ENCODE data around the gene AP4E1.

Gene AP4E1

GRCh38 chr15:50993598-50993997, 85.1 kb downstream of the AP4E1 start:
- TF ChIP-seq REST (IDR thresholded peaks at IDR 0.05; ENCODE audit: insufficient replicate concordance, low read depth), result no peak
- TF ChIP-seq POLR2AphosphoS5 (IDR thresholded peaks at IDR 0.05; ENCODE audit: low read depth), result no peak
- TF ChIP-seq SPI1 (IDR thresholded peaks at IDR 0.05; ENCODE audit: borderline replicate concordance, low read depth), result no peak
- TF ChIP-seq GABPA (IDR thresholded peaks at IDR 0.05; ENCODE audit: low read depth), result no peak
- no peak for TF ChIP-seq CTCF (IDR thresholded peaks at IDR 0.05; ENCODE audit: insufficient read depth, low read length)
- Histone ChIP-seq H3K4me3 (replicated peaks; ENCODE audit: insufficient read depth, low read length) (no peak overlapping the region), H3K27me3 (ENCODE audit: insufficient read depth, poor library complexity, severe bottlenecking) (no peaks in the 10 kb centered on the region), H3K27ac (replicated peaks) (no peak overlapping the region)
- DNase-seq (ENCODE audit: low read depth in 1 of 2, low spot score in 1 of 2), result no peak

- Histone ChIP-seq H3K27me3 (ENCODE audit: insufficient read depth, poor library complexity, severe bottlenecking) (no peaks in the 10 kb centered on the region), H3K4me3 (replicated peaks; ENCODE audit: insufficient read depth, low read length) (no peak overlapping the region), H3K27ac (replicated peaks) (no peak overlapping the region)
- TF ChIP-seq CTCF (IDR thresholded peaks at IDR 0.05; ENCODE audit: insufficient read depth, low read length) (no peak), GABPA (IDR thresholded peaks at IDR 0.05; ENCODE audit: low read depth) (no peak), POLR2AphosphoS5 (IDR thresholded peaks at IDR 0.05; ENCODE audit: low read depth) (no peak), REST (IDR thresholded peaks at IDR 0.05; ENCODE audit: insufficient replicate concordance, low read depth) (no peak), SPI1 (IDR thresholded peaks at IDR 0.05; ENCODE audit: borderline replicate concordance, low read depth) (no peak)
- DNase-seq (ENCODE audit: low read depth in 1 of 2, low spot score in 1 of 2), result no peak
Measured at GRCh38 chr15:50996641-50997040, 88.2 kb downstream of the AP4E1 start.

- no peaks in the 10 kb centered on the region for H3K27me3 ChIP-seq (ENCODE audit: insufficient read depth, poor library complexity, severe bottlenecking)
- no peak for TF ChIP-seq POLR2AphosphoS5 (IDR thresholded peaks at IDR 0.05; ENCODE audit: low read depth)
- TF ChIP-seq GABPA (IDR thresholded peaks at IDR 0.05; ENCODE audit: low read depth), result no peak
- no peak for TF ChIP-seq SPI1 (IDR thresholded peaks at IDR 0.05; ENCODE audit: borderline replicate concordance, low read depth)
- no peak for TF ChIP-seq REST (IDR thresholded peaks at IDR 0.05; ENCODE audit: insufficient replicate concordance, low read depth)
- no peak for TF ChIP-seq CTCF (IDR thresholded peaks at IDR 0.05; ENCODE audit: insufficient read depth, low read length)
- H3K27ac ChIP-seq (replicated peaks), result no peak overlapping the region
- no peak overlapping the region for H3K4me3 ChIP-seq (replicated peaks; ENCODE audit: insufficient read depth, low read length)
- no peak for DNase-seq (ENCODE audit: low read depth in 1 of 2, low spot score in 1 of 2)
Measured at GRCh38 chr15:50997371-50998051, 89.0 kb downstream of the AP4E1 start.
